Esophagus muscularis mucosa (tissue), 4 donors: Measurements from ENCODE around the gene CCDC83.

ENCODE experiments used
- CTCF ChIP-seq, 3 experiments: fragments of 200-600 bp in 2 of 3; fragments of 450-650 bp in 1 of 3; sonication (generic) in 2 of 3; IDR thresholded peaks; one replicate each; pipeline ENCODE4 v1.5.1; 2017 to 2019; ENCODE audit warnings: antibody characterized with exemption in 3 of 3, mild to moderate bottlenecking in 2 of 3, moderate library complexity in 1 of 3
- EP300 ChIP-seq: sonication (generic); formaldehyde crosslinking; IDR thresholded peaks from one replicate; pipeline ENCODE4 v1.6.1; 2017; ENCODE audit warnings: antibody characterized with exemption
- POLR2A ChIP-seq: fragments of 450-650 bp; IDR thresholded peaks from one replicate; pipeline ENCODE4 v1.6.1; 2017; ENCODE audit warnings: antibody characterized with exemption, moderate library complexity, mild to moderate bottlenecking, low read depth
- POLR2AphosphoS5 ChIP-seq, 2 donors: sonication (generic); formaldehyde crosslinking; IDR thresholded peaks; one replicate each; pipeline ENCODE4 v1.6.1; 2017; ENCODE audit warnings: antibody characterized with exemption in 2 of 2

DNA sequence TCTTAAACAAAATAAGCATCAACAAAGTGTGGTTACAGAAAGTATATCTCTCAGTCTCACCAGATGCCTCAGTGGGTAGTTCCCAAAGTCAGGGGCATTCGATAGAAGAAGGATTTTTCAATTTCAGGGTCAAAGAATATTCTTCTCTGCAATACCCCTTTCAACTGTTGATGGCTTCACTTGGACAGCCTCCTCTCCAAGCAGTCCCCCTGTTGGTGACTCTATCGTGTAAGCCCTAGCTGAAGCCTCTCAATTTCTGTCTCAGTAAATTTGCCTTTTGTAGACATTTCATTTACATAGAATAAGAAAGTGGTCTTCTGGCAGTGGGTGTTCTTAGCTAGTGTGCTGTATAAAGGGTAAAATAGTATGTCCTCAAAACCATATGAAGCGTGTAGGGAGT lies 11.3 kb upstream of the CCDC83 start:
- TF ChIP-seq CTCF (IDR thresholded peaks at IDR 0.05), result no peak
- TF ChIP-seq POLR2AphosphoS5 (IDR thresholded peaks at IDR 0.05), result no peak
- TF ChIP-seq POLR2A, result no peak
- TF ChIP-seq EP300, result no peak
